HCT116 (cell line): ENCODE results near the gene PCDH9. TPM values are rescaled to one million over a fixed set of nuclear protein-coding genes. Genes with fewer than 3 reads are reported as not detected.

Experiments used
- ATAC-seq: fragments of 200-7000 bp; cut with Tn5 transposase; 2 replicates; pipeline ENCODE4 v1.9.1; 2020; ENCODE audit warnings: mild to moderate bottlenecking, moderate library complexity
- BruUV-seq: library from RNA; stranded (reverse); fragments of 400-500 nt; replicated peaks from 2 replicates; lab custom pipeline; 2021; lab: Mats Ljungman, UMichigan
- CTCF ChIA-PET: fragments of 300-600 bp; sonication (Branson Sonifier 250); formaldehyde crosslinking; loops from one replicate; lab custom pipeline; 2021; ENCODE audit warnings: antibody characterized with exemption; lab: Charles Lee
- POLR2A ChIA-PET: fragments of 300-600, 350-600 bp; sonication (Branson Sonifier 250); formaldehyde crosslinking; loops from one replicate; lab custom pipeline; 2021; ENCODE audit warnings: antibody characterized with exemption; lab: Charles Lee
- RAD21 ChIA-PET, 2 experiments: fragments of 300-600 bp; sonication (Branson Sonifier 250); formaldehyde crosslinking; loops; one replicate each; lab custom pipeline; 2023; ENCODE audit warnings: low total read pairs in 2 of 2; ENCODE audit not compliant: uncharacterized antibody in 2 of 2, unreplicated experiment in 2 of 2, low non-redundant PET in 1 of 2; lab: Charles Lee
- DNase-seq: peaks from one replicate; pipeline ENCODE4 v3.0.0-alpha.2; 2010; ENCODE audit warnings: low read depth, low spot score
- H2AFZ ChIP-seq: fragments of 200-600 bp; shearing (Covaris generic), sonication (generic); 2 replicates; pipeline ENCODE4 v1.6.1; 2017; ENCODE audit warnings: low read depth, mixed run types, mixed read lengths, antibody characterized with exemption, low read length; ENCODE audit not compliant: poor library complexity, severe bottlenecking
- H3K27ac ChIP-seq: 2 replicates; pipeline ENCODE4 v1.5.1; 2012; ENCODE audit warnings: low read depth, low read length
- H3K27me3 ChIP-seq: fragments of 200-600 bp; sonication (generic); 2 replicates; pipeline ENCODE4 v1.6.1; 2016; ENCODE audit warnings: mixed run types, low read length, mixed read lengths; ENCODE audit not compliant: insufficient read depth
- H3K36me3 ChIP-seq, 2 experiments: fragments of 200-500 bp in 1 of 2; fragments of 200-600 bp in 1 of 2; sonication (Bioruptor generic) in 1 of 2; sonication (generic) in 1 of 2; 2 replicates each; pipeline versions ENCODE4 v1.5.1 to v1.6.1; 2014 to 2016; ENCODE audit warnings: low read length in 2 of 2, inconsistent platforms in 1 of 2, mixed read lengths in 1 of 2, mixed run types in 1 of 2; ENCODE audit not compliant: insufficient read depth in 2 of 2, control insufficient read depth in 1 of 2
- H3K4me1 ChIP-seq, 2 experiments: fragments of 200-600 bp in 1 of 2; sonication (generic) in 1 of 2; 2 replicates each; pipeline versions ENCODE4 v1.5.1 to v1.6.1; 2012 to 2017; ENCODE audit warnings: low read length in 2 of 2, inconsistent platforms in 1 of 2, mild to moderate bottlenecking in 1 of 2, mixed read lengths in 1 of 2, mixed run types in 1 of 2, moderate library complexity in 1 of 2; ENCODE audit not compliant: insufficient read depth in 2 of 2, control insufficient read depth in 1 of 2
- H3K4me2 ChIP-seq: fragments of 200-600 bp; sonication (generic); 2 replicates; pipeline ENCODE4 v1.6.1; 2017; ENCODE audit warnings: mixed run types, low read length, mixed read lengths
- H3K4me3 ChIP-seq, 2 experiments: fragments of 200-600 bp in 1 of 2; sonication (generic) in 1 of 2; replicated peaks in 1 of 2; 2 replicates each; pipeline ENCODE4 v1.5.1; 2011 to 2016; ENCODE audit warnings: low read length in 2 of 2, control low read depth in 1 of 2, low read depth in 1 of 2, mild to moderate bottlenecking in 1 of 2, mixed read lengths in 1 of 2, mixed run types in 1 of 2
- H3K79me2 ChIP-seq: fragments of 200-600 bp; sonication (generic); 2 replicates; pipeline ENCODE4 v1.6.1; 2017; ENCODE audit warnings: mild to moderate bottlenecking, mixed run types, low read length, moderate library complexity, mixed read lengths; ENCODE audit not compliant: insufficient read depth
- H3K9ac ChIP-seq: fragments of 200-600 bp; sonication (generic); 2 replicates; pipeline ENCODE4 v1.6.1; 2016; ENCODE audit warnings: low read length, mixed read lengths
- H3K9me2 ChIP-seq: fragments of 200-600 bp; sonication (generic), shearing (Covaris generic); 2 replicates; pipeline ENCODE4 v1.6.1; 2017; ENCODE audit warnings: mixed run types, mild to moderate bottlenecking, moderate library complexity; ENCODE audit not compliant: insufficient read depth
- H3K9me3 ChIP-seq, 2 experiments: fragments of 200-500 bp in 1 of 2; fragments of 200-600 bp in 1 of 2; sonication (Bioruptor generic) in 1 of 2; sonication (generic) in 1 of 2; 2 replicates each; pipeline ENCODE4 v1.6.1; 2014 to 2017; ENCODE audit warnings: low read length in 2 of 2, mixed read lengths in 2 of 2, inconsistent platforms in 1 of 2, low read depth in 1 of 2, mild to moderate bottlenecking in 1 of 2, mixed run types in 1 of 2, moderate library complexity in 1 of 2; ENCODE audit not compliant: control insufficient read depth in 1 of 2, insufficient read depth in 1 of 2
- H4K20me1 ChIP-seq: fragments of 200-600 bp; sonication (generic), shearing (Covaris generic); 2 replicates; pipeline ENCODE4 v1.6.1; 2017; ENCODE audit warnings: mixed run types, mild to moderate bottlenecking, moderate library complexity; ENCODE audit not compliant: insufficient read depth
- CTCF ChIP-seq, 3 experiments: fragments of 200-600 bp in 1 of 3; sonication (generic) in 1 of 3; IDR thresholded peaks in 2 of 3; conservative IDR thresholded peaks in 1 of 3; 2 replicates each; pipeline ENCODE4 v1.5.1; 2012 to 2017; ENCODE audit warnings: low read depth in 2 of 3, low read length in 2 of 3, antibody characterized with exemption in 1 of 3, borderline replicate concordance in 1 of 3, control low read depth in 1 of 3, mild to moderate bottlenecking in 1 of 3, mixed read lengths in 1 of 3, mixed run types in 1 of 3, moderate library complexity in 1 of 3; ENCODE audit not compliant: insufficient read depth in 1 of 3
- EGR1 ChIP-seq: IDR thresholded peaks from 2 replicates; pipeline ENCODE4 v1.6.1; 2012; ENCODE audit warnings: low read depth
- EZH2phosphoT487 ChIP-seq: fragments of 200-600 bp; IDR thresholded peaks from 2 replicates; pipeline ENCODE4 v1.6.1; 2018; ENCODE audit warnings: antibody characterized with exemption, borderline replicate concordance
- FOSL1 ChIP-seq: IDR thresholded peaks from 2 replicates; pipeline ENCODE4 v1.6.1; 2012; ENCODE audit warnings: low read depth
- JUND ChIP-seq: IDR thresholded peaks from 2 replicates; pipeline ENCODE4 v1.6.1; 2012
- POLR2A ChIP-seq: IDR thresholded peaks from 2 replicates; pipeline ENCODE4 v1.7.0; 2011; ENCODE audit warnings: borderline replicate concordance; ENCODE audit not compliant: insufficient read depth, insufficient read length; ENCODE audit errors: extremely low read depth
- POLR2AphosphoS5 ChIP-seq: IDR thresholded peaks from 2 replicates; pipeline ENCODE4 v1.6.1; 2011; ENCODE audit warnings: mild to moderate bottlenecking, low read depth, low read length, moderate library complexity
- RAD21 ChIP-seq: IDR thresholded peaks from 2 replicates; pipeline ENCODE4 v1.6.1; 2012; ENCODE audit warnings: low read depth, mild to moderate bottlenecking
- SIN3A ChIP-seq: IDR thresholded peaks from 2 replicates; pipeline ENCODE4 v1.6.1; 2012; ENCODE audit warnings: low read depth
- SP1 ChIP-seq: IDR thresholded peaks from 2 replicates; pipeline ENCODE4 v1.6.1; 2012; ENCODE audit warnings: low read depth
- ZFX ChIP-seq: fragments of 450-650 bp; IDR thresholded peaks from 2 replicates; pipeline ENCODE4 v1.6.1; 2017
- ZNF274 ChIP-seq: fragments of 200-500 bp; sonication (Bioruptor generic); IDR thresholded peaks from 2 replicates; pipeline ENCODE4 v1.6.1; 2014; ENCODE audit warnings: mild to moderate bottlenecking, low read depth, low read length, inconsistent platforms
- intact Hi-C: fragments of 100-400 bp; cut with micrococcal nuclease; formaldehyde crosslinking; loops from 2 replicates; pipeline ENCODE4 v1.10.0; 2022
- total RNA-seq: library from RNA; stranded (reverse); gene quantifications from one replicate; pipeline ENCODE4 v1.2.1, GENCODE V29; 2021; ENCODE audit not compliant: unreplicated experiment
- TF ChIP-seq, protein P1 (sequence below): IDR thresholded peaks from 2 replicates; pipeline ENCODE4 v1.6.1; 2012
- TF ChIP-seq, protein P2 (sequence below): IDR thresholded peaks from 2 replicates; pipeline ENCODE4 v1.6.1; 2012

Gene PCDH9
- total RNA-seq, 1 experiment from 2014 or later, result 0.02 TPM

GRCh38 chr13:66348745-66349690, 881.1 kb downstream of the PCDH9 start:
- H3K4me2 ChIP-seq, result no peak overlapping the region
- no peaks in the 10 kb centered on the region for H3K27me3 ChIP-seq

DNA sequence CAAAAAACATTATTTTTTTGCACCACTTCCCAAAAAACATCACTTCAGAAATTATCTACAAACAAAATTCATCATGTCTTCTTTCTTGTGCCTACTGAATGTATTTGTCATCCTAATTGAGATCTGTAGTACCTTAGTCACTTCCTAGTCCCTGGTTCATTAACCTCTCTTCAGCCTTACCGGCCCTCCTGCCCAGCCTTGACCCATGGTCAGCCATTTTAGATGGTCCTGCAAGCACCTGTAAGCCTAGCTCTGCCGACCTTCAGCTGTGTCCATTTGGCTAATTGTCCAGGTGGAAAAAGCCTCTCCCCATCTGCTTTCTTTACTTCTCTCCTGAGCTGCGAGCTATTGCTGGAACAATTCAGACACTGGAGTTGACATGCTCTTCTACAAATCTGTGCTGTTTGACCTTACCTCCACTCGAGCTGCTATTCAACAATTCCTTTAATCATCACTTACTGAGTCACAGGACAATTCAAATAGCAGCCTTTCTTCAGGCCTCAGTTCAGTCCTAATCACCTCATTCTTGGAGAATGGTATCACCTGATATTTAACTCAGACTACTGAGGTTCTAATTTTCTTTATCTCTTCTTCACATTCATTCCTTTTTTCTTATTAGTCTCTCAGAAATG, 882.5 kb downstream of the PCDH9 start:
- Histone ChIP-seq H3K4me2 (no peak overlapping the region), H3K79me2 (no peaks in the 10 kb centered on the region), H4K20me1 (no peaks in the 10 kb centered on the region), H3K36me3 (no peaks in the 10 kb centered on the region), H3K27ac (no peak overlapping the region), H3K9ac (no peak overlapping the region), H3K9me3 (no peaks in the 10 kb centered on the region), H2AFZ (no peak overlapping the region), H3K27me3 (no peaks in the 10 kb centered on the region), H3K9me2 (no peaks in the 10 kb centered on the region), H3K4me3 (no peak overlapping the region), H3K4me1 (no peaks in the 10 kb centered on the region)
- ChIA-PET POLR2A (no interaction called here), CTCF (interaction anchor here (0.7 kb wide), 1 partner anchor 14 kb away, joined by 3 read pairs; no protein-coding TSS in a partner anchor), RAD21 (no interaction called here)
- no TSS peak for BruUV-seq
- intact Hi-C loops, result no loop called here
- ATAC-seq, result no peak
- DNase-seq, result no peak
- TF ChIP-seq ZNF274 (no peak), SP1 (no peak), FOSL1 (no peak), CTCF (IDR thresholded peaks at IDR 0.05 in 2 of 3, conservative IDR thresholded peaks at IDR 0.05 in 1 of 3; ENCODE audit: borderline replicate concordance in 1 of 3, insufficient read depth in 1 of 3, low read depth in 2 of 3, low read length in 2 of 3) (no peak), POLR2AphosphoS5 (no peak), JUND (no peak), EZH2phosphoT487 (no peak)
- TF ChIP-seq, protein P1, sequence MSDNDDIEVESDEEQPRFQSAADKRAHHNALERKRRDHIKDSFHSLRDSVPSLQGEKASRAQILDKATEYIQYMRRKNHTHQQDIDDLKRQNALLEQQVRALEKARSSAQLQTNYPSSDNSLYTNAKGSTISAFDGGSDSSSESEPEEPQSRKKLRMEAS, result no peak
- TF ChIP-seq, protein P2, sequence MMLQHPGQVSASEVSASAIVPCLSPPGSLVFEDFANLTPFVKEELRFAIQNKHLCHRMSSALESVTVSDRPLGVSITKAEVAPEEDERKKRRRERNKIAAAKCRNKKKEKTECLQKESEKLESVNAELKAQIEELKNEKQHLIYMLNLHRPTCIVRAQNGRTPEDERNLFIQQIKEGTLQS, result no peak

More at GRCh38 chr13:66348745-66349690, 881.1 kb downstream of the PCDH9 start:
- ChIA-PET POLR2A (no interaction called here), CTCF (no interaction called here), RAD21 (no interaction called here)
- H2AFZ ChIP-seq, result no peak overlapping the region
- H3K9ac ChIP-seq, result no peak overlapping the region
- intact Hi-C loops, result no loop called here
- H4K20me1 ChIP-seq, result no peaks in the 10 kb centered on the region
- no peak for ATAC-seq
- H3K9me2 ChIP-seq, result no peaks in the 10 kb centered on the region
- H3K36me3 ChIP-seq, result no peaks in the 10 kb centered on the region
- H3K4me1 ChIP-seq, result no peaks in the 10 kb centered on the region
- no peak for DNase-seq
- TF ChIP-seq ZFX (no peak), EGR1 (no peak), SIN3A (no peak), POLR2A (no peak), POLR2AphosphoS5 (no peak), RAD21 (no peak), ZNF274 (no peak)
- TF ChIP-seq, protein P1, result no peak
- TF ChIP-seq, protein P2, result no peak
- no peak overlapping the region for H3K27ac ChIP-seq
- no TSS peak for BruUV-seq
- no peaks in the 10 kb centered on the region for H3K9me3 ChIP-seq
- no peak overlapping the region for H3K4me3 ChIP-seq
- H3K79me2 ChIP-seq, result no peaks in the 10 kb centered on the region
